ENCODE results near the gene HSD11B1.

The HSD11B1 gene

DNA sequence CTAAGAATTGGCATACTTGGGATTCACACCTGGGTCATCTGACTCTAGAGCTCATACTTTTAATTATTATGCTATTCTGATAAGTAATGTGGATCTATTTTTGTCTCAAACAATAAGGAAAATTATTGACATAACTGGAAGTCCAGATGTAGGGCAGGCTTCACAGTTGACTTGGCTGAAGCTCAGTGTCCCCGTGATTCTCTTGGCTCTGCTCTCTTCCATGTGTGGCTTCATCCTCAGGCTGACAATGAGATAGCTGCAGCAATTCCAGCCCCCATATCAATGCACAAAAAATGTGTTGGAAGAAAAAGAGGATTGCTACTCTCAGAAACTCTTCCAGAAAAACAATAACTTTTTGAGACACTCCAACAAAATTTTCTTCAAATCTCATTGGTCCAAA lies 23.8 kb downstream of the HSD11B1 start:
- DNase-seq = no peak

- DNase-seq = no peak
These were observed 24.8 kb downstream of the HSD11B1 start for GRCh38 chr1:209729436-209729835.

GRCh38 chr1:209732725-209733124 lies 28.1 kb downstream of the HSD11B1 start:
- no peak for DNase-seq

DNA sequence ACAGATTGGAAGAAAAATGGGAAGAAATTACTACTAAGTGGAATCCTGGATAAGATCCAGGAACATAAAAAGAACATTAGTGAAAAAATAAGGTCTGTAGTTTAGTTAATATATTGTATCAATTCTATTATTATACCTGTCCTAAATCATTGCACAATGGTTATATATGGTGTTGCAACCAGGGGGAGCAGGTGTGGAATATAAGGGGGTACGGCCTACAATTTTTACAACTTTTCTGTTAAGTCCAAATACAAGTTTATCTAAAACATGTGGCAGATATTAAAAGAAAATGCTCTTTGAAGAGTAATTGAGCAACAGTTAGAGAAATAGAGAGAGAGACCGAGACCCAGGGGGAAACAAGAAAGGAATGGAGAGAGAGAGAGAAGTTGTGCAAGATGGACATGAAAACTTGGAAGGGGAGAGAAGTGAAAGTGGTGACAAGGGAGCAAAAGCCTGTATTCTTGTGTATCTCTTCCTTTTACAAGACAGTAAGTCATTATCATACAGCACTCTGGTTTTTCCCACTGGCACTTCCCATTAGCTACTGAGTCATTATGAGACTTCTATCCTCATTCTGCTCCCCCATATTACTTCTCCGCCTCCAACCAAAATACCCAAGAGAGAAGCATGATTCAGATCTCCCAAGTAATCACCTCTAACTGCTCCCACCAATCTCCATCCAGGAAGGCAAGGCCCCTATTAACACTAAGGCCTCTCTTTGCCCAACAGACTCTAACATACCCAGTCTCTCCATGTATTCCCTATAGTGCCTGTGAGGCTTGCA lies 29.0 kb downstream of the HSD11B1 start:
- no peak for DNase-seq

DNA sequence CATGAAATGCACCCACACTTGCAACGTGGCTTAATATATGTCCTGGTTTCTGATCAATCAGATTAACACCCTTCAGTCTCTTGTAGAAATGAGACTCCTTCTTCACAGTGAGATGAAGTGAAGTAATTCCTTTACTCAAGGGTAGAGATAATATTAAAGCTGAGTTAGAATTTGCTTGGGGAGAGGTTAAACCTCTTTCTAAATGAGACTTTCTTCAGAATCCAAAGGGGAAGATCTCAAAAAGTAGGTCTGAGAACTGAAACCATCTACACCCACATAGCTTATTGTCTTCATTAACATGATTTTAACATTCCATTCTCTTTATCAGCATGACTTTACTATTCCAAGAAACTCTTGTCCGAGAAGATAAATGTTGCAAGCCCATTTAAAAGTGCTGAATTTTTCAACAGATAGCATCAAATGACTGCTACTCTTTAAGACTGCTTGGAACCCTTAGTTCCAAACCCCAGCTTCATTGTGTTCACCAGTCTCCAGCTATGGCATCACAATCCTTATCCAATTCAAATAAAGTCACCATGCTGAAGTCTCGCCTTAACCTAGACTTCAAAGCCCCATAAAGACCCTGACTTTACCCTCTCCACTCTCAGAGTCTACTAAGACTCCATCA lies 32.0 kb downstream of the HSD11B1 start:
- no peak for DNase-seq

- DNase-seq = no peak
These were observed 32.5 kb downstream of the HSD11B1 start for GRCh38 chr1:209737118-209737505.

- DNase-seq = no peak
These were observed 33.6 kb downstream of the HSD11B1 start for GRCh38 chr1:209738270-209738669.

- no peak for DNase-seq
These were observed 36.5 kb downstream of the HSD11B1 start for GRCh38 chr1:209741193-209741592.

- no peak for DNase-seq
These were observed 37.2 kb downstream of the HSD11B1 start for GRCh38 chr1:209741889-209742288.

DNA sequence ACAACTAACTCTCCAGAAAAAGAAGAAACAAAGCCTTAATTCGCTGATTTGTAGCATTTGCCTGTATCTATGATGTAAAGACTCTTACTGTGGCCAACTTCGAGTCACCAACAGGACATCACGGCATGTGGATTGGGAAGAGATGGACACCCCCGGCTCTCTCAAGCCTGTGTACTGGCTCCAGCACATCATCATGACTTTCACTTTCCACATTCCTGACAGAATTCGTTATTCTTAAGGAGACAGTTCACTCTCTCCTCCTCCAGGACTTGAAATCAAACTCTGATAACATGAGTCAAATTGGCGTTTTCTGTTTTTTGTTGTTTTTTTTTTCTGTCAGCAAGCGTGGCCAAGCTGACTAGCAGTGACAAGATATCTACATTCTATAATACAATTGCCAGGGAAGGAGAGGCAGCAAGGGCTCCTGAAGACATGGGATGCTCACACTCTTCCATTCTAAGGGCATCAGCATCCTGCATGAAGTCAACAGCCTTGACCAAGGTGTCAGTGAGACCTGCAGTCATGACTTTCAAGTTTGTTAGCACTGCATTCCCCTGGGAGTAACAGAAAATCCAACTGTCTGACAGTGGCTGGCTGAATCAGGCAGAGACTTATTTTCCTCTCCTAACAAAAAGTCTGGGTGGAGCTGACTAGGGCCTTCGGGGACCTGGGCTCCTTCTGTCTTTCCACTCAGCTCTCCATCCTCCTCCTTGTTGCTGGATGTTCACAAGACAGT lies 37.9 kb downstream of the HSD11B1 start:
- no peak for DNase-seq

- DNase-seq = no peak
These were observed 38.5 kb downstream of the HSD11B1 start for GRCh38 chr1:209743145-209743482.

GRCh38 chr1:209746451-209747165 lies 42.0 kb downstream of the HSD11B1 start:
- no peak for DNase-seq

GRCh38 chr1:209747580-209748262 lies 43.1 kb downstream of the HSD11B1 start:
- peak; percentile 87 for DNase-seq

DNA sequence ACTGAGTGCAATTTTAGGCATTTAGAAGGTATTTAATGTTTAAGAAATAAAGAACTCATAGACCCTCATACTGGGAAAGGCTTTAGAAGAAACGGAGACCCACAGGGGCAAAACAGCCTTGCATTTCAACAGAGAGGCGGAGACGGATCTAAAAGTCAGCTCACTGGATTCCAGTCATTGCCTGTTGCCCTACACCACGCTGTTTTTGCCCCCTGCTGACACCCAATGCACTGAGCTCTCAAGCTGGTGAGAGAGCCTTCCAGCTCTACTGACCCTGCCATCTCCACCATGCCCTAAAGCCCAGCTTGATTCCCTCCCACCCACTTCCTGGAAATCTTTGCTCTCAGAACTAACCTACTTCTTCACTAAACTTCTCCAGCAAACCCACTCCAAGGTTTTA lies 44.0 kb downstream of the HSD11B1 start:
- DNase-seq = peak; percentile 11

GRCh38 chr1:209749205-209749604 lies 44.6 kb downstream of the HSD11B1 start:
- DNase-seq = no peak

- DNase-seq = no peak
These were observed 45.2 kb downstream of the HSD11B1 start for GRCh38 chr1:209749670-209750323.

- peak; percentile 46 for DNase-seq
These were observed 47.1 kb downstream of the HSD11B1 start for GRCh38 chr1:209751627-209752231.

- DNase-seq = no peak
These were observed 48.2 kb downstream of the HSD11B1 start for GRCh38 chr1:209752890-209753289.

DNA sequence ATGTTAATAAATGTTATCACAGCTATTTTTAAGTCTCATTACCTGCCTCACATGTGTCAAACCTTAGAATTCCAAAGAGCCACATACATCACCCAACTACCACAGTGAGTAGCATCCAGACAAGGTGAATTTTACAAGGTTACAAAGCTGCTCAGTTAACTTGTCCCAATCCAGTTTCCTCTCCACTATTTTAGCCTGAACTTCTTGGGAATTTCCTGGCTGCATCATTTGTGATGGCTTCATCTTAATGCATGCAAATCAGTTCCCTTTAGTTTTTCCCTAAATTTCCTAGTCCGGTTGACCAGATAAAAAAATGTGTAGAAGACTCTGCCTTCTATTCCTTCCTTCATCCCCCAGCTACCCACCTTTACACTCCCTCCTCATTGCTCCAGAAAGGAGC lies 50.6 kb downstream of the HSD11B1 start:
- no peak for DNase-seq

DNA sequence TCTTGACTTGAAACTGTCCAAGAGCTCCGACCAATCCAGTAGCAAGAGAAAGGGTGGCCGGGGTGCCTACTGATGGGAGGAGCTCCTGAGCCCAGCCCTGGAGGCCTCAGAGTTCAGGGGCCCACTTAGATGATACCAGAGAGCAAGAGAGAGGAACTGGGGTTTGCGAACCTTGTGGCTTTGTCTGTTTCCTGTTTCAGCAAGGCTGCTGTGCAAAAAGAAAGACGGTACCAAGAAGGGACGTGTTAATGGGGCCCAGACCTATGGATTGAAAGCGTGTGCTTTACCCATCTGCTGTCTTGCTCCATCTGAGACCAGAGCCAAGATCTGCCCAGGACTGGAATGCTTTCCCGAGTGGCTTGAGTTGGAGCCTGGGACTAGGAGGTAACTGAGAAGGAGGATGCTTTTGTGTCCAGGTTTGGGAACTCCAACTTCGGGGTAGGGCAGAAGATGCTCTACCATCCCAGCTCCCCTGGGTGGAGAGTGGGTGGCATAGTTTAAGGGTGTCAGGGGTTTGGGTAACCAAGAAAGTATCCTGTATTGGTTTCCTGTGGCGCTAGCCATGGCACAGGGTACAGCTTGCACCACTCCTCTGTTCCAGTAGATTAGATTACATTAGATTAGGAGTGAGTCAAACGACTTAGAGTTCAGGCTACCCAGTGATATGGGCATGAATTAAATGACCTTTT lies 51.4 kb downstream of the HSD11B1 start, which contains the start of gene TRAF3IP3:
TRAF3IP3 (plus strand) TSS at position 128 of the 689 bp plus-strand sequence. CDS start 3,987 bp downstream, outside the sequence.
- peak; percentile 81 for DNase-seq

All from CD4-positive, alpha-beta T cell treated with Interleukin-17A for 4 hours (primary cell).